ENCODE data around the gene PLCB4.

- TF ChIP-seq CTCF (IDR thresholded peaks at IDR 0.05; ENCODE audit: insufficient read depth, low read length, poor library complexity, severe bottlenecking) (no peak), EZH2phosphoT487 (conservative IDR thresholded peaks at IDR 0.05; ENCODE audit: low read length) (no peak)
Measured at GRCh38 chr20:9021699-9022098, 47.2 kb upstream of the PLCB4 start.

All from SU-DHL-6 (cell line).